WI38 (cell line): ENCODE measurements around the gene KANSL1.

ENCODE experiments used
- H3K4me3 ChIP-seq: 2 replicates; pipeline ENCODE4 v1.5.1; 2011; ENCODE audit warnings: low read depth, mild to moderate bottlenecking, control low read depth, low read length
- TF ChIP-seq, protein P1 (sequence below): IDR thresholded peaks from 2 replicates; pipeline ENCODE4 v1.5.1; 2012; ENCODE audit warnings: low read depth, mild to moderate bottlenecking, control low read depth, low read length

KANSL1 gene

DNA sequence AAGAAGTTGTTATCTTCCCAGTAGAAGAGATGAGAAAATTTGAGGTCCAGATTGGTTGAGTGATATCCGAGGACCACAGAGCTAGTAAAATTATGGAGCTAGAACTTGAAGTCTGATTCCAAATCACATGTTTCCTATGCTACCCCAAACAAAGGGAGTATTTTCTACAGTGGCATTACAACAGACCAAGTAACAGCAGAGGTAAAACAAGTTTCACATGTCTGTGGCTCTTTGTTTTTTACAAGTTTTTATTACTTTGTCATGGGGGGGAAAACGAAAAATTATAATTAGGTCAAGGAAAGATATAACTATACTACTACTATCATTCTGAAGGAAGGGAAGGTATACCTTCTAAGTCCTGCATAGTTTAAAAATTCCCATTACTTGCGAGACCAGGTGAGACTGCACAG, 49.4 kb downstream of the KANSL1 start:
- H3K4me3 ChIP-seq = no peak overlapping the region
- TF ChIP-seq, protein P1, sequence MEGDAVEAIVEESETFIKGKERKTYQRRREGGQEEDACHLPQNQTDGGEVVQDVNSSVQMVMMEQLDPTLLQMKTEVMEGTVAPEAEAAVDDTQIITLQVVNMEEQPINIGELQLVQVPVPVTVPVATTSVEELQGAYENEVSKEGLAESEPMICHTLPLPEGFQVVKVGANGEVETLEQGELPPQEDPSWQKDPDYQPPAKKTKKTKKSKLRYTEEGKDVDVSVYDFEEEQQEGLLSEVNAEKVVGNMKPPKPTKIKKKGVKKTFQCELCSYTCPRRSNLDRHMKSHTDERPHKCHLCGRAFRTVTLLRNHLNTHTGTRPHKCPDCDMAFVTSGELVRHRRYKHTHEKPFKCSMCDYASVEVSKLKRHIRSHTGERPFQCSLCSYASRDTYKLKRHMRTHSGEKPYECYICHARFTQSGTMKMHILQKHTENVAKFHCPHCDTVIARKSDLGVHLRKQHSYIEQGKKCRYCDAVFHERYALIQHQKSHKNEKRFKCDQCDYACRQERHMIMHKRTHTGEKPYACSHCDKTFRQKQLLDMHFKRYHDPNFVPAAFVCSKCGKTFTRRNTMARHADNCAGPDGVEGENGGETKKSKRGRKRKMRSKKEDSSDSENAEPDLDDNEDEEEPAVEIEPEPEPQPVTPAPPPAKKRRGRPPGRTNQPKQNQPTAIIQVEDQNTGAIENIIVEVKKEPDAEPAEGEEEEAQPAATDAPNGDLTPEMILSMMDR = no peak

DNA sequence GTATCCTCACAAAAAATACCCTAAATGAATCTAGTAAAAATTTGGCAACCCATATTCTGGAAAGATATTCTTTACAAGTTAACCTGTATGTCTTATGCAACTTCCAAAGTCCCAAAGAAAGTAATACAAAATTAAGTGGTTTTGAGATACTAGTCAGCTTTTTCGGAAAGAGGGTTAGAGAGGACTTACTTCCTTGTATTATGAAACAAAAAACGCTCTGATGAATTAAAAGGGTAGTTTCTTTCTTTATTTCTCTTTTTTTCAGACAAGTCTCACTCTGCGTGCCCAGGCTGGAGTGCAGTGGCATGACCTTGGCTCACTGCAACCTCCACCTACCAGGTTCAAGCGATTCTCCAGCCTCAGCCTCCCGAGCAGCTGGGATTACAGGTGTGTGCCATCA, 51.6 kb downstream of the KANSL1 start:
- H3K4me3 ChIP-seq = no peak overlapping the region
- TF ChIP-seq, protein P1 = no peak

DNA sequence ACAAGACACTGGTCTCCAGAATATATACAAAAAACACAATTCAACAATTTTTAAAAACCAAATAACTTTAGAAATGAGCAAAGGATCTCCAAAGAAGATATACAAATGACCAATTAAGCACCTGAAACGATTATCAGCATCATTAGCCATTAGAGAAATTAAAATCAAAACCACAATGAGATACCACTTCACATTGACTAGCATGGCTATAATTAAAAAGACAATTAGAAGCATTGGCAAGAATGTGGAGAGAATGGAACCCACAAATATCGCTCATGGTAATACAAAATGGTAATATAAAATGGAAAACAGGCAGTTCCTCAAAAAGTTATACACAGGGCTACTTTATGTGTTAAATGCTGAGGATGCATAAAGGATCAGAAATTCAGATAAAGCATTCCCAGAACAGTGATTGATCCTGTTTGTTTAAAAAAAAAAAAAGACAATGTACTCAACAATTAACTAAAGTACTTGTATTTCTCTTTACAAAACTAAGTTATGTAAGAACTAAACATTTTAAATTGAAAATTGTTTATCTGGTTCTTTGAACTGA, 52.5 kb downstream of the KANSL1 start:
- TF ChIP-seq, protein P1 = no peak
- H3K4me3 ChIP-seq = no peak overlapping the region

DNA sequence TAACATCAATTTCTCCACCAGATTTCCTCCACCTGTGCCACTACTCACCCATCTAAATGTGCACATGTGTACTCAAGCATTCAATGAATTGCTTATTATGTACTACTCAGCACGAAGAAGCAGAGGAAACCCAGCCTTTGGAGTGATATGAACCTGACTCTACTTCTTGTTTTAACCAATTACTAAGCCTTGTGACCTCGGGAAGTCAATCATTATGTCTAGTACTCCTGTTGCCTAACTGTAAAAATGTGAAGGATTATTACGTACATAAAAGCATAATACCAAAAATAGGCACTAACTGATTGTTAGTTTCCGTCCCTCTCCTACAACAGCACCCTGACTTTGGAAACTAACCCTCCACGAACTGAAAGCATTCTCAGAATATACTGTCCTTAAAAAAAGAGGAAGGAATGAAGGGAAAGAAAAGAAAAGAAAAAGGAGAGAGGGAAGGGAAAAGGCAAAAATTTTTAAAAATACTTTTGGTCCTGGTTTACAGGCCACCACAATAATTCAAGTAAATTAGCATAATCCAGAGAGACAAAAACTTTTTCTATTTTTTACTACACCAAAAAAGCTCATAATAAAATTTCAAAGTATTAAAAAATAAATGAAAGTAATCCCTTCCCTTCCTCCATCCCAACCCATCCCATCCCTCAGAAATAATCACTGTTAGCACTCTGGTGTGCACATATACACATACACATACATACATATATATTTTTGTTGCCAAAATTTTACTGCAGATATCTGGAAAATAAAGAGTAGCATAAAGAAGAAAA, 53.6 kb downstream of the KANSL1 start:
- H3K4me3 ChIP-seq = no peak overlapping the region
- TF ChIP-seq, protein P1 = no peak

DNA sequence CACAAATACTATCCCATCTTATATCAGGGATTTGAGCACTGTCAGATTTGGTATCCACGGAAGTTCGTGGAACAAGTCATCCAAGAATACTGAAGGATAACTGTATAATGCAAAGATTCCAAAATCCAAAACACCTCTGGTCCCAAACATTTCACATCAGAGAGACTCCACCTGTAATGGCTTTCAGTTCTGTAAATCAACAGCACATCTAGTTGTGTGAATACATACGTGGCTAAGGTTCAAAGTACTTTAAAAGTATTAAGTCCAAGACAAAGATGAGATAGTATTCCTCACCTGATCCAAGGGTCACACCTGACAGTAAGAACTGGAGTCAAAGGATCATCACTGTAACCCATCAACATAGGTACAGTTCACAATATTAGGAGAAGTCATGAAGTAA, 54.8 kb downstream of the KANSL1 start:
- H3K4me3 ChIP-seq = no peak overlapping the region
- TF ChIP-seq, protein P1 = no peak

DNA sequence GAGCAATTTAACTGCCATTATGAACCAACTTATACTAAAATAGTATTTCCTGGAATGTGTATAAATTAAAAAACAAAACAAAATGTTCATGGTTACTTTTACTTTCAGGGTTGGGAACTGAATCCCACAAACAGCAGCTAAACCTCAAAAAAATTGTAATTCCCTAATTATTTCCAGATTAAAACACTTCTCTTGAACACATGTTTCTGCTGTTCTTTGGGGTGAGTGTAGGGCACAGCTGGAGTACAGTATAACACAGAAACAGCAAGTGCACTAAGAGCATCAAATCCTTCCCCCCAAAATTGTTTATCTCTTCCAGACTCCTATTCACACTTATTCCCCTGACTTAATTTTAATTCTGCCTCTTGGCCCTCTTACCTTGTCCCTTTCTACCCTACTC, 56.4 kb downstream of the KANSL1 start:
- TF ChIP-seq, protein P1 = no peak
- H3K4me3 ChIP-seq = no peak overlapping the region

DNA sequence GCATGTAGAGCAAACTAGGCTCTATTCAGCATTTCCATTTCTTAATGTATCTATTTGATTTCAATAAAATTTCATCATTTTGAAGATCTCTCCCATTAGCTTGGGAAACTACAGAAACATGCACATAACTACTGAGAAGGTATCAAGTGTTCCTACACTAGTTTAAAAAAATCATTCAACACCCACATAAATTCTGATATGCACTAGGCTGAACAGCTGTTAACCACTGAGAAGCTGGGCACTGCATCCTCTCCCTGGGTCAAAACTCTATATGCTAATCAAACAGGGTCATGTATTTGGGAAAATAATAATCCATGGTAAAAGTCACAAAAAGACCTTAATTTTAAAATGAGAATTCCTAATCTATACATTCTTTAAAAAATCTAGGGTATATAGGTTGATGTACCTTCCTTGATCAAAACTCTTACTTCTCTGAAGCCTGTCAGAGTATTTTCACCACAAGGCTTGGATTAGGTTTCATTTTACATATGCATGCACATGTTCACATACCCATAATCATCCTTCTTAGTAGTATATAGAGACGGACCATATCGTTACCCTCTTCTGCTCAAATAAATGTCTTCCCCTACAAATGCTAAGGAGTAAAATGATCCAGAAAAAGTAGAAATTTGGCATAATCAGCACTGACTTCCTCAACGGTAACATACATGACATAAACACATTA, 57.2 kb downstream of the KANSL1 start:
- no peak overlapping the region for H3K4me3 ChIP-seq
- TF ChIP-seq, protein P1 = no peak
